Chondrocyte (in vitro differentiated cells): ENCODE data around the gene KLF4. TPM values are rescaled to one million over a fixed set of nuclear protein-coding genes. Genes with fewer than 3 reads are reported as not detected.
A peak's percentile ranks its signal among the peaks of the same experiment; 100 is the strongest.

Experiments
- DNase-seq: peaks from one replicate; pipeline ENCODE4 v3.0.0; 2021; ENCODE audit warnings: mixed read lengths, low spot score
- H3K27ac Mint-ChIP-seq: one replicate; pipeline ENCODE4 v1.8.0; 2021; ENCODE audit warnings: mild to moderate bottlenecking, moderate library complexity, mixed read lengths; ENCODE audit not compliant: unreplicated experiment
- H3K27me3 Mint-ChIP-seq: 2 replicates; pipeline ENCODE4 v1.8.0; 2021; ENCODE audit warnings: low read depth, mixed read lengths
- H3K36me3 Mint-ChIP-seq: 2 replicates; pipeline ENCODE4 v1.8.0; 2021; ENCODE audit warnings: low read depth, mixed read lengths
- H3K4me1 Mint-ChIP-seq: 2 replicates; pipeline ENCODE4 v1.8.0; 2021; ENCODE audit warnings: low read depth, mild to moderate bottlenecking, mixed read lengths
- H3K4me3 Mint-ChIP-seq: one replicate; pipeline ENCODE4 v1.8.0; 2021; ENCODE audit warnings: mild to moderate bottlenecking, moderate library complexity, mixed read lengths; ENCODE audit not compliant: unreplicated experiment
- H3K9me3 Mint-ChIP-seq: 2 replicates; pipeline ENCODE4 v1.8.0; 2021; ENCODE audit warnings: low read depth, mixed read lengths
- total RNA-seq: library from RNA; stranded (reverse); gene quantifications from 3 replicates; pipeline ENCODE4 v1.2.1, GENCODE V29; 2021
- TF ChIP-seq, protein P1 (sequence below): fragments of 200-600 bp; sonication (generic); IDR thresholded peaks from 2 replicates; pipeline ENCODE4 v1.5.0; 2021; ENCODE audit warnings: antibody characterized with exemption, mild to moderate bottlenecking, moderate library complexity

Gene KLF4
- total RNA-seq, 1 donor from 2014 or later: 36.0 TPM

DNA sequence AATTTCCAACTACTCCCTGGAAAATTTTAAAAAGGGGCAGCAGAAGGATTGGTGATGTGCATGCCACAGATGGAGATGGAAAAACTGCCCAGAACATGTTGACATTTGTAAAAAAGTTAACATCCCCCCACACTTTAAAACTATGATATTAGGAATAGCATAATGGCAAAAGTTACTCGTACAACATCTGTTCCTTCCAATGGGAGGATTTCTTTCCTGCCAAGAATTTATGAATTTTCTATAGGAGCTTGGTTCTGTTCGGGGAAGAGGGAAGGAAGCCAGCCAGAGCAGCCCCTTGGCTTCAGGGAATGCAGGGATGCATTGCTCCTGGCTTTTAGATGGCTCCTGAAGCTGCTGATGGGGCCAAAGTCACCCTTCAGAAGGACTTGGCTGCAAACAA lies 22.7 kb downstream of the KLF4 start:
- Mint-ChIP-seq H3K9me3 (no peaks in the 10 kb centered on the region), H3K27me3 (no peaks in the 10 kb centered on the region), H3K4me1 (peaks cover 10% of the 10 kb centered on the region), H3K27ac (no peak overlapping the region), H3K36me3 (no peaks in the 10 kb centered on the region), H3K4me3 (no peak overlapping the region)
- DNase-seq: no peak
- TF ChIP-seq, protein P1, sequence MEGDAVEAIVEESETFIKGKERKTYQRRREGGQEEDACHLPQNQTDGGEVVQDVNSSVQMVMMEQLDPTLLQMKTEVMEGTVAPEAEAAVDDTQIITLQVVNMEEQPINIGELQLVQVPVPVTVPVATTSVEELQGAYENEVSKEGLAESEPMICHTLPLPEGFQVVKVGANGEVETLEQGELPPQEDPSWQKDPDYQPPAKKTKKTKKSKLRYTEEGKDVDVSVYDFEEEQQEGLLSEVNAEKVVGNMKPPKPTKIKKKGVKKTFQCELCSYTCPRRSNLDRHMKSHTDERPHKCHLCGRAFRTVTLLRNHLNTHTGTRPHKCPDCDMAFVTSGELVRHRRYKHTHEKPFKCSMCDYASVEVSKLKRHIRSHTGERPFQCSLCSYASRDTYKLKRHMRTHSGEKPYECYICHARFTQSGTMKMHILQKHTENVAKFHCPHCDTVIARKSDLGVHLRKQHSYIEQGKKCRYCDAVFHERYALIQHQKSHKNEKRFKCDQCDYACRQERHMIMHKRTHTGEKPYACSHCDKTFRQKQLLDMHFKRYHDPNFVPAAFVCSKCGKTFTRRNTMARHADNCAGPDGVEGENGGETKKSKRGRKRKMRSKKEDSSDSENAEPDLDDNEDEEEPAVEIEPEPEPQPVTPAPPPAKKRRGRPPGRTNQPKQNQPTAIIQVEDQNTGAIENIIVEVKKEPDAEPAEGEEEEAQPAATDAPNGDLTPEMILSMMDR: no peak

DNA sequence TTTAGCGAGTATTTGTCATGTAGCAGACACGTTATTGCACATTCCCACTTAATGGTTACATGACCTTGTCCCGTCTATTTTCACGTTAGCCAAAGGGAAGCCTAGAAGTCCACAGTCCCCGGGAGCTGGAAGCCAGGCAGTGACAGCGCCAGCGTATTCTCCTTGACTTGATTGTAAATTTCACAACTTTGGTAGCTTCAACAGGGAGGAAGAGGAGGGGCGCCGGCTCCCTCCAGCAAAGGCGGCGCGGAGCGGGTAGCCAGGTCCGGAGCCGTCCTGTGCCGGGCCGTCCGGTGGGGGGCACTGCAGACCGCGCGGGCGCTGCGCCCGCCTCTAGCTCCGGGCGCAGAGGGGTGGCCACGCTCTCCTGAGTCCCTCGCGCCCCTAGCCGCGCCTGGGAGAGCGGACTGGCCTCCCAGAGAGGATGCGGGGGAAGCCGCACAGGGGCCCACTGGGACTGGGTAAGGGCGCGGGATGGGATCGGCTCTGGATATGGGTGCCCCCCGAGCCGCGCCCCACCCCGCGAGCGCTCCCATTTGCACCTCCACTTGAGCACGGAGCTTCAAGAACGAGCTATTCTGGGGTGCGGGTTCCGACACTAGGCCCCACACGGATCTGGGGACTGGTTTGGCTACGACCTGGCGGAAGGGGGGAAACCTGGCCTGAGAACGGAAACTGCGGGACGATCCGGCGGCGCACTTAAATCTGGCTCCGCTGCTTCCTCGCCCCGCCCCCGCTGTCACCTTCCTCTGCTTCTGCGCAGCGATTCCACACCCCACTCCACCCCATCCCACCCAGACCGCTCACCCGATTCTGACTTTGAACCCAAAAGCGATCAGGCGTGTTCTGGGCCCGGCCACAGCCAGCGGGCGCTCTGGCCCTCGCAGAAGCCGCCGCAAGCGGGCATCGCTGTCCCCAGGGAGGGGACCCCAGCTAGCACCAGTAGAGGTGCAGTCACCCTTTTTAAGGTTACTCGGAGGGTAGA lies 23.8 kb downstream of the KLF4 start:
- peaks cover 10% of the 10 kb centered on the region for H3K4me1 Mint-ChIP-seq
- H3K27me3 Mint-ChIP-seq: no peaks in the 10 kb centered on the region
- no peaks in the 10 kb centered on the region for H3K36me3 Mint-ChIP-seq
- no peak for DNase-seq
- no peaks in the 10 kb centered on the region for H3K9me3 Mint-ChIP-seq
- TF ChIP-seq, protein P1: peak; percentile 97
- H3K27ac Mint-ChIP-seq: no peak overlapping the region
- H3K4me3 Mint-ChIP-seq: peak overlapping the region; percentile 74

DNA sequence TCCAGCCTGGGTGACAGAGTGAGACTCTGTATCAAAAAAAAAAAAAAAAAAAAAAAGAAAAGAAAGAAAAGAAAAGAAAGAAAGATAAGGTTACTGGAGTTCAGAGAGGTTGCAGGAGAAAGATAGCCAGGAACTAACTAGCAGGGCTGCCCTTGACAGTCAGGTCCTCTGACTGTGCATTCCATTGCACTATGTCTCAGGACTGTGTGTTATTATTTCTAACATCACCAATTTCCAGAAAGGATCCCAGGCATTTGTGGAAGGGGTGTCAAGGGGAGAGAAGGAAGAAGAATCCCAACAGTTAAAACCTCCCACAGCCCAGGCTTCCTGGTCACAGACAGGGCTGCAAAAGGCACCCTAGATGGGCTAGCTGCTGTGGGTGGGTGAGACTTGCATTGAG lies 25.1 kb downstream of the KLF4 start:
- H3K9me3 Mint-ChIP-seq: no peaks in the 10 kb centered on the region
- DNase-seq: no peak
- H3K27ac Mint-ChIP-seq: no peak overlapping the region
- peaks cover 10% of the 10 kb centered on the region for H3K4me1 Mint-ChIP-seq
- H3K4me3 Mint-ChIP-seq: no peak overlapping the region
- TF ChIP-seq, protein P1: no peak
- no peaks in the 10 kb centered on the region for H3K36me3 Mint-ChIP-seq
- H3K27me3 Mint-ChIP-seq: no peaks in the 10 kb centered on the region

- H3K4me1 Mint-ChIP-seq: peaks cover 10% of the 10 kb centered on the region
- TF ChIP-seq, protein P1: no peak
- H3K27ac Mint-ChIP-seq: no peak overlapping the region
- H3K36me3 Mint-ChIP-seq: no peaks in the 10 kb centered on the region
- no peaks in the 10 kb centered on the region for H3K27me3 Mint-ChIP-seq
- H3K9me3 Mint-ChIP-seq: no peaks in the 10 kb centered on the region
- H3K4me3 Mint-ChIP-seq: no peak overlapping the region
- DNase-seq: no peak
These were observed 26.9 kb downstream of the KLF4 start for GRCh38 chr9:107462691-107463090.

DNA sequence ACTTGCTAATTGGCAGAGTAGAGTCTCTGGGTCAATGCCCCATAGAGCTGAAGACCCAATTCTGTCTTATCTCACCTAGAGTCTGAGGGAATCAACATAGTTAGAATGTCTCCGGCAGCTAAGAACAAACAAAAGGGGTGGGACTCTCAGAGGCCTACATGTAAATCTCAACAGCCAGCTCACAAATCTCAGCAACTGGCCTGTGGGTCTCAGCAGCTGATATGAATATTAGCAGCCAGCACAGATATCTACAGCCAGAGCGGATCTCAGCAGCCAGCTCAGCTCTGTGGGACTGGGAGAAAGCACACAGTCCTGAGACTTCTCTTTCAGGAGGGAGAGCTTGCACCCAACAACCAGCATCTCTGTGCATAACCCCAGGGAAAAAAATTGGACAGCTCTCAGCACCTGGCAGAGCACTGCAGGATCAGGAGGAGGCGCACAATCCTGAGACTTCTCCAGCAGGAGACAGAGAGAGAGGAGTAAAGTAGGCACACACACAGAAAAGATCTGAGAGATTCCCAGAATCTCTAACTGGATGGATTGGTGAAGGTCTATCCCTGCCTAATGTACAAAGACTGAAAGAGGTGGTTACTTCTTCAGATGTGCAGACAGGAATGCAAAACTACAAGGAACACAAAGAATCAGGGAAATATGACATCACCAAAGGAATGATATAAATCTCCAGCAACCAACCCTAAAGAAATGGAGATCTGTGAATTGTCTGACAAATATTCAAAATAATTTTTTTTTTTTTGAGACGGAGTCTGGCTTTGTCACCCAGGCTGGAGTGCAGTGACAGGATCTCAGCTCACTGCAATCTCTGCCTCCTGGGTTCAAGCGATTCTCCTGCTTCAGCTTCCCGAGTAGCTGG lies 29.2 kb downstream of the KLF4 start:
- DNase-seq: no peak
- Mint-ChIP-seq H3K4me3 (no peak overlapping the region), H3K4me1 (peaks cover 8% of the 10 kb centered on the region), H3K27ac (no peak overlapping the region), H3K9me3 (no peaks in the 10 kb centered on the region), H3K36me3 (no peaks in the 10 kb centered on the region), H3K27me3 (peaks cover 7% of the 10 kb centered on the region)
- TF ChIP-seq, protein P1: no peak
